Mesenteric fat pad (tissue), 1 donor: ENCODE data around the gene ZNF611. TPM values are rescaled to one million over a fixed set of nuclear protein-coding genes. Genes with fewer than 3 reads are reported as not detected.
A peak's percentile ranks its signal among the peaks of the same experiment; 100 is the strongest.
"Not testable (repeated sequence)": the region's sequence is repeated elsewhere in the genome, so short reads cannot be mapped to it uniquely, and the experiment has no call there.

ENCODE experiments used
- DNase-seq: peaks from one replicate; pipeline ENCODE4 v3.0.0-alpha.2; 2020; ENCODE audit warnings: low spot score
- total RNA-seq: library from RNA; stranded (reverse); fragmentation: NEBNext Ultra II Directional; extraction: Animal tissue kit (Norgen Biotek cat#: 25700); gene quantifications from one replicate; pipeline ENCODE4 v1.2.1, GENCODE V29; 2021
- donor health status: DM: yes; HTN: yes; CAD: no.

Gene ZNF611
- total RNA-seq, 1 donor from 2014 or later = 23.1 TPM

DNA sequence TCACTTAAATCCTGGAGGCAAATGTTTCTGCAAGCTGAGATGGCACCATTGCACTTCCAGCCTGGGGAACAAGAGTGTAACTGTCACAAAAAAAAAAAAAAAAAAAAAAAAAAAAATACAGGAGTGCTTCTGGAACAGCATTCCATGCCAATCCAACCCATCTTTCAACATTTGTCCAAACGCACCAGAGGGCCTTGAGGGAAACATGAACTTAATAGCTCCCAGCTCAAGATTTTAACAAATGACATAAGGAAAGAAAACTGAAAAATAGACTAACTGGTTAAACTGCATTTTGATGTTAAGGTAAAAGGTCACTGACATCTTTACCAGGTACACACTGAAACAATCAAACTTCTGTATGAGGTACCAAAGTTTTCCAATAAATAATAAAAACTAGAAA is 49.0 kb downstream of the ZNF611 start:
- peak; percentile 1 for DNase-seq

DNA sequence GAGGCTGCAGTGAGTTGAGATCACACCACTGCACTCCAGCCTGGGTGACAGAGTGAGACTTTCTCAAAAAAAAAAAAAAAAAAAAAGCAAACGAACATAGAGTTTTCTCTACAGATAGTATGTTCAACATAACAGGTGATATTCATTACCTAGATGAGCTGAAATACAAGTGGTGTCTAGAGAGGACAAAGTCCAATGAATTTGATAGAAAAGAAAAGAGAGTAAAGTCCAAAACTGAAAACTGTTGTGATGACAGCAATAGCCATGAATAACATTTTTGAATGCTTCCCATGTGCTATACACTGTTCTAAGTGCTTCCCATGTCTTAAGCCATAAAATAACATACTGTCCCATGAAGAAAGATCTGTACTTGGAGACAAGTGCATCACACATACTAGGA is 53.6 kb downstream of the ZNF611 start:
- DNase-seq = not testable (repeated sequence)

- peak; percentile 43 for DNase-seq
Measured at GRCh38 chr19:52679598-52679997, 55.2 kb downstream of the ZNF611 start.

DNA sequence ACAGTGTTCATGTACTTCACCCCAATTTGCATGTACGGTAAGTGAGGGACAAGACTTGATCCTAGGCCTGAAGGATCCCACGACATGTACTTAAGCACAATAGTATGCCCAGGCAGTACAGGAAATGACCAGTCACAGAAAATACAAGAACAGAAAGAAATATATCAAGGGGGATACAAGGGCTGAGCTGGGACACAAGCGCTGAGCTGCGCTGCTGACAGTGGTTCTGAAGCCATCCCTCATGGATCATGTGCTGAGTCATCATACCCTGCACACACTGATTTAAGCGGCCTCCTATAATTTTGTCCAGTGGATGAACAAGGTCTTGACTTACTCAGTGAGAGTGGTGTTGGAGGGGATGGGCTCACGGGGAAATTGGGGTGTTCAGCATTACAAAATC is 59.6 kb downstream of the ZNF611 start:
- not testable (repeated sequence) for DNase-seq

DNA sequence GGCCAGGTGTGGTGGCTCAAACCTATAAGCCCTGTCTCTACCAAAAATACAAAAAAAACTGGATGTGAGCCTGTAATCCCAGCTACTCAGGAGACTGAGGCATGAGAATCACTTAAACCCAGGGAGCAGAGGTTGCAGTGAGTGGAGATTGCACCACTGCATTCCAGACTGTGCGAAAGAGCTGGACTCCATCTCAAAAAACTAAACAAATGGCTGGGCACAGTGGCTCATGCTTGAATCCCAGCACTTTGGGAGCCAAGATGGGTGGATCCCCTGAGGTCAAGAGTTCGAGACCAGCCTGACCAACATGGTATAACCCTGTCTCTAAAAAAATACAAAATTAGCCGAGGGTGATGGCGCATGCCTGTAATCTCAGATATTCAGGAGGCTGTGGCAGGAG is 61.8 kb downstream of the ZNF611 start:
- DNase-seq = no peak

GRCh38 chr19:52670046-52670445 is 64.8 kb downstream of the ZNF611 start:
- no peak for DNase-seq

DNA sequence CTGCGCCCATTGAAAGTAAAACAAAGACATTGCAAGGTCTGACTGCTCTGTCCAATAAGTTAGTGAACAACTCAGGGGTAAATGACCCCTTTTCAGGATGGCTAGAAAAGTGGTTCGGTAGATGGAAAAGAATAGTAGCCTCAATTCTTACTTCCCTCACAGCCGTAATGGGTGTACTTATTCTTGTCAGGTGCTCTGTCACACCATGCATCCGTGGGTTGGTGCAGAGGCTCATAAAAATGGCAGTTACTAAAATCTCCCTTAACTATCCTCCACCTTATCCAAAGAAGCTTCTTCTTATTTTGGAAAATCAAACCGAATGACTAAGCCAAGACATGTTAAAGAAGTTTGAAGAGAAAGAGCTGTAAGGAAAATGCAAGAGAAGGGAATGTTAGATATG is 65.3 kb downstream of the ZNF611 start:
- no peak for DNase-seq

- no peak for DNase-seq
Measured at GRCh38 chr19:52667972-52668371, 66.9 kb downstream of the ZNF611 start.

DNA sequence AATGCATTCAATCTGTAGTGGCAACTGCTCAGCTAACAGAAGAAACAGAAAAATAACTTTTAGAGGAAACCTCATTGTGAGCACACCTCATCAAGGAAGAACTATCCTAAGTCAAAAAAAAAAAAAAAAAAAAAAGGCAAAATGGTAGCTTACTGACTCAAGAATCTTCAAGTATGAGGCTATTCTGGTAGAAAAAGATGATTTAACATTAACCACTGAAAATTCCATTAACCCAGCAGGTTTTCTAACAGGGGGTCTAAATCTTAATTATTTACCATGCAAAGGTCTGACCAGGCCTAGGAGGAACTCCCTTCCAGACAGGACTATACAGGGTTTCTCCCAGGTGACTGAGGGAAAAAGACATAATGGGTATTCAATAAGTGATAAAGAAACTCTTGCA is 68.3 kb downstream of the ZNF611 start:
- no peak for DNase-seq

GRCh38 chr19:52665529-52665928 is 69.3 kb downstream of the ZNF611 start:
- no peak for DNase-seq

DNA sequence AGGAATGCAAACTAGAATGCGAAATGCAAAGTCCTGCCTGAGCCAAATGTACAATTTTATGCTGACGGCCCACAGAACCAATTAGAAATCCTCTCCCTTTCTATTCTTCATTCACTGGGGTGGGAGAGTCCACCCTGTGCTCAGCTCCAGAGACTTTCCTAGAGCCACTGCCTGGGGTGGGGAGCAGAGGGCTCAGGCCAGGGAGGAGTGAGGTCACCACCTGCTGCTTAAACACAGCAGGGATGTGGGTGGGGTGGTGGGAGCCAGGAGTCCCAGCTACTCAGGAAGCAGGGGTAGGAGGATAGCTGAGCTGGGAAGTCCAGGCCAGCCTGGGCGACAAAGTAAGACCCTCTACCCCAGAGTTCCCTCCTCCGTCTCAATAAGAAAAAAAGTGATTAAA is 69.8 kb downstream of the ZNF611 start:
- no peak for DNase-seq

GRCh38 chr19:52664461-52664860 is 70.4 kb downstream of the ZNF611 start:
- no peak for DNase-seq

DNA sequence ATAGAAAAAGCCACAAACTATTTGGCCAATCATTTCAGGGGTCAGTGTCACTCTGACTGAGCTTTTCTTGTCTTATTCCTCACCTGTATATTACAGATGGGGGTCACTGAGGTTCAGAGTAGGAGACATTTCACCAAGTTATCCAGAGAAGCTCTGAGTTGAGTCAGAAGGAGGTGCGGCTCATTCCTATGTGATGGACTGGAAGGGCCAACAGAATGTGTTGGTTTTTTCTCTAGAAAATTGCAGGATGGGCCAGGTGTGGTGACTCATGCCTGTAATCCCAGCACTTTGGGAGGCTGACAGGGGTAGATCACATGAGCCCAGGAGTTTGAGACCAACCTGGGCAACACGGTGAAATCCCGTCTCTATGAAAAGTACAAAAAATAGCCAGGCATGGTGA is 72.2 kb downstream of the ZNF611 start:
- DNase-seq = no peak

DNA sequence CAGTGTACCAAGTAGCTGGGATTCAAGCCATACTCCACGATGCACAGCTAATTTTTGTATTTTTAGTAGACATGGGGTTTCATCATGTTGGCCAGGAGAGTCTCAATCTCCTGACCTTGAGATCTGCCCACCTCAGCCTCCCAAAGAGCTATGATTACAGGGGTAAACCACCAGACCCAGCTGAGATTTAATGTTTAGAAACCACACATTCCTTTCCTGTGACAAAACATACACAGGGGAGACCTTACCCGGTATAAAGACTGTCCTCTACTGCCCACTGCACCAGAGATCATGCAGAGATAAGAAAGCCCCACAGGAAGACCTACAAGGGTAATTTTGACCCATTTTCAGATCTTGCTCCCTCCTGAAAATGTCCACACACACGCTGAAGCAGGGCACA is 73.9 kb downstream of the ZNF611 start:
- no peak for DNase-seq

DNA sequence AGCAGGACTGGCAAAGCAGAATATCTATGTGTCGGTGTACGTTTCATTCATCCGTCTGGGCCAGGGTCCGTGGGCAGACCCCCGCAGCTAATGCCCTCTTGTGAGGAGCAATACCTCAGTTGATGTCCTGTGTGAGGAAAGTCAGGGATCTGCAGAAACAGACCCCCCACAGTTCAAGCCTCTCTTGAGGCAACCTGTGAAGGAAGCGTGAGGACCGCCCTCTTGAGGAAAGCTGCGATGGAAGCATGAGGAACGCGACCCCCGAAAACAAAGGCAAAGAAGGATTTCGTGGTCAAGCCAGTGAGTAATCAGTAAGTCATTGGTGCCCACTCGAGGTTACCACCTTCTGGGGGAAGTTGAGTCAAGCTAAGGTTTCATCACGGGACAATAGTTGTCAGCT is 75.8 kb downstream of the ZNF611 start:
- DNase-seq = no peak

- no peak for DNase-seq
Measured at GRCh38 chr19:52658595-52658994, 76.2 kb downstream of the ZNF611 start.

GRCh38 chr19:52653161-52653560 is 81.7 kb downstream of the ZNF611 start:
- DNase-seq = no peak

Other genes starting within 250 kb of the ZNF611 start
- 15.5 TPM for gene ZNF808, start 207.4 kb downstream of the ZNF611 start, total RNA-seq
- 11.2 TPM for gene ZNF701, start 164.8 kb downstream of the ZNF611 start, total RNA-seq
- gene ZNF83, start 96.7 kb downstream of the ZNF611 start, total RNA-seq = 30.0 TPM
- 8.4 TPM for gene ZNF600, start 51.7 kb upstream of the ZNF611 start, total RNA-seq
- 11.1 TPM for gene ZNF28, start 86.6 kb upstream of the ZNF611 start, total RNA-seq
- 10.5 TPM for gene ZNF468, start 122.6 kb upstream of the ZNF611 start, total RNA-seq
- 9.3 TPM for gene ZNF320, start 162.6 kb upstream of the ZNF611 start, total RNA-seq
- 2.6 TPM for gene ZNF888, start 188.4 kb upstream of the ZNF611 start, total RNA-seq
- 4.8 TPM for gene ZNF816, start 227.8 kb upstream of the ZNF611 start, total RNA-seq